HepG2 (cell line): ENCODE results near the gene TKTL1. TPM values are rescaled to one million over a fixed set of nuclear protein-coding genes. Genes with fewer than 3 reads are reported as not detected.

Source experiments
- ATAC-seq: fragments of 200-7000 bp; cut with Tn5 transposase; 3 replicates; pipeline ENCODE4 v1.9.1; 2020; ENCODE audit warnings: mild to moderate bottlenecking, moderate library complexity
- BruUV-seq: library from RNA; stranded (reverse); fragments of 400-500 nt; replicated peaks from 2 replicates; lab custom pipeline; 2021; lab: Mats Ljungman, UMichigan
- CTCF ChIA-PET: fragments of 300-600 bp; formaldehyde crosslinking; extraction: SDS; loops from one replicate; lab custom pipeline; 2021; ENCODE audit warnings: low total read pairs, inconsistent platforms, low intra/inter-chr PET ratio; lab: Yijun Ruan, JAX
- POLR2A ChIA-PET: fragments of 350-600 bp; sonication (Branson Sonifier 250); formaldehyde crosslinking; loops from one replicate; lab custom pipeline; 2020; ENCODE audit warnings: antibody characterized with exemption, inconsistent platforms; lab: Yijun Ruan, JAX
- DNase-seq: peaks from one replicate; pipeline ENCODE4 v3.0.0-alpha.2; 2015; ENCODE audit warnings: low spot score
- FAIRE-seq: peaks from 3 replicates; lab custom pipeline; 2011; peaks lifted over from hg19 to GRCh38; lab: Jason Lieb, UNC
- H2AFZ ChIP-seq: one replicate; pipeline ENCODE4 v1.6.1; 2011; ENCODE audit warnings: low read length, inconsistent platforms
- H3K27ac ChIP-seq: fragments of 300-600 bp; 3 replicates; pipeline ENCODE4 v1.8.0; 2011; ENCODE audit warnings: mixed run types, mild to moderate bottlenecking, mixed read lengths, low read length, inconsistent platforms; ENCODE audit not compliant: insufficient read depth; ENCODE audit errors: extremely low read length
- H3K27me3 ChIP-seq, 2 experiments: fragments of 200-600 bp in 1 of 2; 2 replicates in 1 of 2; 3 replicates in 1 of 2; pipeline versions ENCODE4 v1.6.0 to v1.8.0; 2011; ENCODE audit warnings: low read length in 2 of 2, mild to moderate bottlenecking in 2 of 2, moderate library complexity in 2 of 2, inconsistent platforms in 1 of 2; ENCODE audit not compliant: insufficient read depth in 2 of 2, control insufficient read depth in 1 of 2
- H3K36me3 ChIP-seq, 2 experiments: fragments of 200-600 bp in 1 of 2; replicated peaks in 1 of 2; 2 replicates in 1 of 2; 3 replicates in 1 of 2; pipeline versions ENCODE4 v1.5.1 to v1.8.0; 2011; ENCODE audit warnings: low read length in 2 of 2, inconsistent platforms in 1 of 2; ENCODE audit not compliant: insufficient read depth in 2 of 2, control insufficient read depth in 1 of 2
- H3K4me1 ChIP-seq: 2 replicates; pipeline ENCODE4 v1.5.1; 2012; ENCODE audit warnings: low read length, inconsistent platforms; ENCODE audit not compliant: insufficient read depth
- H3K4me2 ChIP-seq: 2 replicates; pipeline ENCODE4 v1.6.0; 2011; ENCODE audit warnings: low read depth, low read length, inconsistent platforms
- H3K4me3 ChIP-seq, 3 experiments: fragments of 200-600 bp in 1 of 3; sonication (generic), shearing (Covaris generic) in 1 of 3; replicated peaks in 1 of 3; 2 replicates each; pipeline ENCODE4 v1.5.1; 2011 to 2016; ENCODE audit warnings: low read length in 3 of 3, inconsistent platforms in 2 of 3, low read depth in 2 of 3, mild to moderate bottlenecking in 2 of 3, control low read depth in 1 of 3, mixed read lengths in 1 of 3; ENCODE audit not compliant: insufficient read depth in 1 of 3
- H3K79me2 ChIP-seq: one replicate; pipeline ENCODE4 v1.6.1; 2011; ENCODE audit warnings: low read length, inconsistent platforms; ENCODE audit not compliant: insufficient read depth
- H3K9ac ChIP-seq: 2 replicates; pipeline ENCODE4 v1.6.0; 2011; ENCODE audit warnings: mild to moderate bottlenecking, low read depth, low read length, inconsistent platforms; ENCODE audit not compliant: insufficient read depth
- H3K9me3 ChIP-seq: 2 replicates; pipeline ENCODE4 v1.5.1; 2012; ENCODE audit warnings: mild to moderate bottlenecking, low read length
- H4K20me1 ChIP-seq: 2 replicates; pipeline ENCODE4 v1.6.0; 2011; ENCODE audit warnings: inconsistent platforms, mild to moderate bottlenecking, low read length, moderate library complexity; ENCODE audit not compliant: insufficient read depth
- AGO2 ChIP-seq: fragments of 200-400 bp; formaldehyde crosslinking; optimal IDR thresholded peaks from 2 replicates; pipeline ENCODE3; 2017; ENCODE audit warnings: mild to moderate bottlenecking, low read depth, low read length, moderate library complexity
- RBFOX2 ChIP-seq: fragments of 200-400 bp; formaldehyde crosslinking; IDR thresholded peaks from 2 replicates; pipeline ENCODE4 v1.6.1; 2017; ENCODE audit warnings: low read depth, mild to moderate bottlenecking, low read length
- ZNF251 ChIP-seq: sonication (generic); formaldehyde crosslinking; IDR thresholded peaks from 2 replicates; pipeline ENCODE4 v1.9.0; 2021; ENCODE audit warnings: mild to moderate bottlenecking, missing genetic modification reagents
- WGBS: methylation state at CpG from one replicate; pipeline ENCODE4 v1.1.6; 2017; ENCODE audit warnings: low lambda C conversion rate; 5-methylcytosine and 5-hydroxymethylcytosine counted together
- in situ Hi-C: cut with HindIII; loops from 2 replicates; pipeline ENCODE4 v1.10.0; 2017; ENCODE audit warnings: low pct_unique_long_range_greater_than_20kb; ENCODE audit not compliant: extremely low pct_ligation_motif_present
- intact Hi-C: fragments of 100-400 bp; cut with micrococcal nuclease; formaldehyde crosslinking; loops from one replicate; pipeline ENCODE4 v1.10.0; 2022; ENCODE audit not compliant: unreplicated experiment
- polyA plus RNA-seq, 8 experiments: library from polyadenylated mRNA; depleted of rRNA in 3 of 8; stranded (reverse) in 7 of 8; unstranded in 1 of 8; fragments of >200 nt; fragmentation: Illumina TruSeq in 4 of 8; extraction: Trizol in 4 of 8; gene quantifications; 2 replicates each; pipeline versions ENCODE4 v1.2.1 to v1.2.3, GENCODE V29; 2011 to 2016; ENCODE audit warnings: low read depth in 4 of 8, missing spikeins in 1 of 8, mixed read lengths in 1 of 8; ENCODE audit not compliant: insufficient read depth in 1 of 8
- total RNA-seq, 5 experiments: library from RNA; depleted of rRNA; stranded (reverse); fragments of >200 nt; fragmentation: Illumina TruSeq; extraction: Trizol; gene quantifications; 2 replicates each; pipeline ENCODE4 v1.2.3, GENCODE V29; 2016; ENCODE audit warnings: low read depth in 1 of 5
- TF ChIP-seq, protein P1 (sequence below): sonication (generic); formaldehyde crosslinking; IDR thresholded peaks from 2 replicates; pipeline ENCODE4 v1.4.0; 2020; ENCODE audit warnings: missing genetic modification reagents, borderline replicate concordance
- TF ChIP-seq, protein P2 (sequence below): sonication (generic); IDR thresholded peaks from 2 replicates; pipeline ENCODE4 v1.6.1; 2016; ENCODE audit warnings: low read depth, borderline replicate concordance

The TKTL1 gene
- total and polyA plus RNA-seq, 2 of the 13 experiments (the other 11 are each of a cell fraction or from before 2014, with no cell fraction given): not detected

DNA sequence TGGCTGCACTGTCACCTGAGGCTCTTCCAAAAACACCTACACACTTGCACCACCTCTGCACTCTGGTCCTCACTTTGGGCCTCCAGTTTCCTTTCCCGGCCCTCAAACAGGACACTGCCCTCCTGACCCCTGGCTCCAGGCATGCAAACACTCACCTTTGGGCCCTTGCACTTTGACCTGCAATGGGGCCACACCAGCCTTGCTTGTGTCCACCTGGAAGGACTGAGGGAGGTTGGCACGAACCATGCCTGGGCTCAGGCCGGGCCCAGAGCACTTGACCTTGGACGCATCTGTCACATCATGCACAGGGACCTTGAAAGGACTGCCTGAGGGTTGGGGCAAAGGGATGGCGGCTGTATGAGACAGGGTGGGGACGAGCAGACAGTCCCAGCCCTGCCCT, 63.2 kb downstream of the TKTL1 start (continued):
- TF ChIP-seq, protein P1, sequence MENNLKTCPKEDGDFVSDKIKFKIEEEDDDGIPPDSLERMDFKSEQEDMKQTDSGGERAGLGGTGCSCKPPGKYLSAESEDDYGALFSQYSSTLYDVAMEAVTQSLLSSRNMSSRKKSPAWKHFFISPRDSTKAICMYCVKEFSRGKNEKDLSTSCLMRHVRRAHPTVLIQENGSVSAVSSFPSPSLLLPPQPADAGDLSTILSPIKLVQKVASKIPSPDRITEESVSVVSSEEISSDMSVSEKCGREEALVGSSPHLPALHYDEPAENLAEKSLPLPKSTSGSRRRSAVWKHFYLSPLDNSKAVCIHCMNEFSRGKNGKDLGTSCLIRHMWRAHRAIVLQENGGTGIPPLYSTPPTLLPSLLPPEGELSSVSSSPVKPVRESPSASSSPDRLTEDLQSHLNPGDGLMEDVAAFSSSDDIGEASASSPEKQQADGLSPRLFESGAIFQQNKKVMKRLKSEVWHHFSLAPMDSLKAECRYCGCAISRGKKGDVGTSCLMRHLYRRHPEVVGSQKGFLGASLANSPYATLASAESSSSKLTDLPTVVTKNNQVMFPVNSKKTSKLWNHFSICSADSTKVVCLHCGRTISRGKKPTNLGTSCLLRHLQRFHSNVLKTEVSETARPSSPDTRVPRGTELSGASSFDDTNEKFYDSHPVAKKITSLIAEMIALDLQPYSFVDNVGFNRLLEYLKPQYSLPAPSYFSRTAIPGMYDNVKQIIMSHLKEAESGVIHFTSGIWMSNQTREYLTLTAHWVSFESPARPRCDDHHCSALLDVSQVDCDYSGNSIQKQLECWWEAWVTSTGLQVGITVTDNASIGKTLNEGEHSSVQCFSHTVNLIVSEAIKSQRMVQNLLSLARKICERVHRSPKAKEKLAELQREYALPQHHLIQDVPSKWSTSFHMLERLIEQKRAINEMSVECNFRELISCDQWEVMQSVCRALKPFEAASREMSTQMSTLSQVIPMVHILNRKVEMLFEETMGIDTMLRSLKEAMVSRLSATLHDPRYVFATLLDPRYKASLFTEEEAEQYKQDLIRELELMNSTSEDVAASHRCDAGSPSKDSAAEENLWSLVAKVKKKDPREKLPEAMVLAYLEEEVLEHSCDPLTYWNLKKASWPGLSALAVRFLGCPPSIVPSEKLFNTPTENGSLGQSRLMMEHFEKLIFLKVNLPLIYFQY (CRISPR knock-in tag): no peak
- TF ChIP-seq, protein P2, sequence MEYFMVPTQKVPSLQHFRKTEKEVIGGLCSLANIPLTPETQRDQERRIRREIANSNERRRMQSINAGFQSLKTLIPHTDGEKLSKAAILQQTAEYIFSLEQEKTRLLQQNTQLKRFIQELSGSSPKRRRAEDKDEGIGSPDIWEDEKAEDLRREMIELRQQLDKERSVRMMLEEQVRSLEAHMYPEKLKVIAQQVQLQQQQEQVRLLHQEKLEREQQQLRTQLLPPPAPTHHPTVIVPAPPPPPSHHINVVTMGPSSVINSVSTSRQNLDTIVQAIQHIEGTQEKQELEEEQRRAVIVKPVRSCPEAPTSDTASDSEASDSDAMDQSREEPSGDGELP: no peak

DNA sequence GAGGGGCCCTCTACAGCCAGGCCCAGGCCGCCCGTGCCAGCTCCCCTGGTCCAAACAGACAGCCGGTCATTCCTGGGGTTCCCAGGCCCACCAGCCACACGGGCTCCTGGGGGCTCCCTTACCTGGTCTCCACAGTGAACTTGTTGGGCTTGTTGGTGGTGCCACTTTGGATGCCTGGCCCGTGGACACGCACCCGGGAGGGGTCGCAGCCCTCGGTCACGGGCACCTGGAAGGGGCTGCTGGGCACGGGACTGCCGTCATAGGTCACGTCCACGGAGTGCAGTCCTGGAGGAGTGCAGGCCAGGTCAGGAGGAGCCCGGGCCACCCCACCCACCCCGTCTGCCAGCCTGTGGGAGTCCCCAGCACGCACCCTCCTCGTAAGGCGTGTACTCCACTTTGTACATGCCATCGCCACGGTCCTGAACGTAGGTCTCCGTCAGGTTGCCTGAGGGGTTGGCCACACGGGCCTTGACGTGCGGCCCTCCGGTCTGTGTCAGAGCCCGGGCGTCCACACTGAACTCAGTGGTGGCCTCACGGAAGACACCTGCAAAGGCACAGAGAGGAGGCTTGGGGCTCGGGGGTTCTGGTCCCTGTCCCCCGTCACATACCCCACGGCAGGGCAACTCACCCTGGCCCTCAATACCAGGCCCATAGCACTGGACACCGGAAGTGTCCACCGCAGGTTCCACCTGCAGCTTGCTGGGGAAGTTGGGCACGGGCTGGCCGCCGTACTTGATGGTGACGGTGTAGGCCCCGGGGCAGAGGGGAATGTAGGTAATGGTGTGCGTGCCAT, 64.0 kb downstream of the TKTL1 start:
- no peak for ATAC-seq

More for the DNA sequence above, 64.0 kb downstream of the TKTL1 start:
- no peak for DNase-seq
- peaks cover 18% of the 10 kb centered on the region for H3K4me1 ChIP-seq
- no peak overlapping the region for H3K4me2 ChIP-seq
- no peak overlapping the region for H2AFZ ChIP-seq
- peaks cover 23 to 53% of the 10 kb centered on the region in 2 experiments; a peak in 4 of 5 replicates for H3K36me3 ChIP-seq
- TF ChIP-seq ZNF251: no peak
- TF ChIP-seq AGO2: peak; percentile 49
- peak; percentile 48; the same call in 1 of the 2 replicates for TF ChIP-seq RBFOX2
- POLR2A ChIA-PET: no interaction called here
- BruUV-seq: TSS peak; percentile 38
- peaks cover 3% of the 10 kb centered on the region; the same call in 1 of the 2 replicates for H4K20me1 ChIP-seq
- no peak overlapping the region for H3K9ac ChIP-seq
- no peak overlapping the region for H3K27ac ChIP-seq
- intact Hi-C loops (no loop called here), in situ Hi-C loops (no loop called here)
- no peaks in the 10 kb centered on the region for H3K79me2 ChIP-seq
- H3K4me3 ChIP-seq: no peak overlapping the region
- H3K9me3 ChIP-seq: no peaks in the 10 kb centered on the region
- no peaks in the 10 kb centered on the region for H3K27me3 ChIP-seq
- CTCF ChIA-PET: no interaction called here
- FAIRE-seq: no peak
- WGBS: 90% methylated on average over 2 of the region's 41 CpGs
